Smooth muscle cell of the brain vasculature (primary cell): ENCODE results near the gene GC.
"Not testable (repeated sequence)": the region's sequence is repeated elsewhere in the genome, so short reads cannot be mapped to it uniquely, and the experiment has no call there.

Source experiments
- DNase-seq: peaks from one replicate; pipeline ENCODE4 v3.0.0-alpha.2; 2012; ENCODE audit warnings: low read depth, low spot score

Gene GC, protein sequence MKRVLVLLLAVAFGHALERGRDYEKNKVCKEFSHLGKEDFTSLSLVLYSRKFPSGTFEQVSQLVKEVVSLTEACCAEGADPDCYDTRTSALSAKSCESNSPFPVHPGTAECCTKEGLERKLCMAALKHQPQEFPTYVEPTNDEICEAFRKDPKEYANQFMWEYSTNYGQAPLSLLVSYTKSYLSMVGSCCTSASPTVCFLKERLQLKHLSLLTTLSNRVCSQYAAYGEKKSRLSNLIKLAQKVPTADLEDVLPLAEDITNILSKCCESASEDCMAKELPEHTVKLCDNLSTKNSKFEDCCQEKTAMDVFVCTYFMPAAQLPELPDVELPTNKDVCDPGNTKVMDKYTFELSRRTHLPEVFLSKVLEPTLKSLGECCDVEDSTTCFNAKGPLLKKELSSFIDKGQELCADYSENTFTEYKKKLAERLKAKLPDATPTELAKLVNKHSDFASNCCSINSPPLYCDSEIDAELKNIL

DNA sequence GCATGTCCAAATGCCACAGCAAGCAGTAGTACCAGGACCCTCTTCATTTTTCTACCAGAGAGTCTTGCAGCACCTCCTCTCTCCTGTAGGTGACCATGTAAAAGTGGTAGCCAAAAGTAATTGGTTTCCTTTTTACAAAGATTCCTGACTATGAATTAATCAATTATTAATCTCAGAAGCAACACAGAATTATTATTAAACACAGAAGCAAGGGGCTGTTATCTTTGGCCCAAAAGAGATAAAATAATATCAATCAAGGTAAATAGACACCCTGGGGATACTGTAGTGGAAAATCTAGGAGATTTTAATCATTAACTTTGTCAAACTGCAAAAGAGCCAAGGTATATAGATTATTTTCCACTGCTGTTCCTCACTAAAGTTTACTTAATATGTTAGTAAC is at the start of gene GC:
TSS of gene GC (minus strand) at position 108 of the 400 bp plus-strand sequence. CDS start at position 47, 61 bp downstream.
- DNase-seq = no peak

DNA sequence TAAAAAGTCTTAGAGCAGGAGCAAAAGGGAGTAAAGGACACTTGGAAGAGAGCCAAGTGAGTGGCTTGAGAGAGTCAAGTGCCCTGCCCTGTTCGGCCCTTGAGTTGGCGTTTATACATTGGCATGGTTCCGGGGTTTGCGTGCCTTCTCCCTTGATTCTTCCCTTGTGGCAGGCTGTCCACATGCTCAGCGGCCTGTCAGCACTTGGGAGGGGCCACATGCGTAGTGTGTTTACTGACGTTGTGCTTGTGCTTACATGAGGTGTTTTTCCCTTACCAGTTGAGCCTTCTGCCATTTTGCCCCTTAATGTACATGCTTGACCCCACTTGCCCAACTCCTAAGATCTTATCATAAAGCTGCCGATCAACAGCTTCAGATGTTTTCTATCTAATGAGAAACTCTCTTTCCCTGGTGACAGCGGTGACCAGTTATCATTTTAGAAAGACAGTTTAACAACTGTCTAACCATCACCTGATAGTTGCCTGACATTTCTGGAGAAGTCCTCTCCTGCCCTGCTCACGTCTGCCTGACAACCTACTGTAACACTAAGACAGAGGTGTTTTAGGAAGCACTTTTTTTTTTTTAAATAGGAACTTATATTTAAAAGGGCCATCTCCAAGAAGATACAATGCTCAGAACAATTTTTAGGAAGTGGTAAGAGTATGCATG is 49.5 kb upstream of the GC start:
- no peak for DNase-seq

DNA sequence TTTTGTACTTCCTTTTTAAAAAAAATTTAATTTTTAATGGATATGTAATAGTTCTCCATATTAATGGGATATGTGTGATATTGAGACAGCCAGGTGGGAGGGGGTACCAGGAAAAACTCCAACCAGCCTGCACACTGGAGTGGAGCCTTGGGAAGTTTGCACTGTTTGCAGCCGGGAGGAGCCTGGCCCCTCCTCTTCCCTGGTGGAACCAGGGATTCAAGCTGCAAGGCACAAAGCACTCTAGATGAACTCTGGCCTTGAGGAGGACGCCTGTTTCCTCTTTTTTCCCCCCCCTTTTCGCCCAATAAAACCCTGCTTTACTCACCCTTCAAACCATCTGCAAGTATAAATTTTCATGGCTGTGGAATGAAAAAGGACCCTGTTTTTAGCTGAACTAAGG is 48.2 kb upstream of the GC start:
- no peak for DNase-seq

DNA sequence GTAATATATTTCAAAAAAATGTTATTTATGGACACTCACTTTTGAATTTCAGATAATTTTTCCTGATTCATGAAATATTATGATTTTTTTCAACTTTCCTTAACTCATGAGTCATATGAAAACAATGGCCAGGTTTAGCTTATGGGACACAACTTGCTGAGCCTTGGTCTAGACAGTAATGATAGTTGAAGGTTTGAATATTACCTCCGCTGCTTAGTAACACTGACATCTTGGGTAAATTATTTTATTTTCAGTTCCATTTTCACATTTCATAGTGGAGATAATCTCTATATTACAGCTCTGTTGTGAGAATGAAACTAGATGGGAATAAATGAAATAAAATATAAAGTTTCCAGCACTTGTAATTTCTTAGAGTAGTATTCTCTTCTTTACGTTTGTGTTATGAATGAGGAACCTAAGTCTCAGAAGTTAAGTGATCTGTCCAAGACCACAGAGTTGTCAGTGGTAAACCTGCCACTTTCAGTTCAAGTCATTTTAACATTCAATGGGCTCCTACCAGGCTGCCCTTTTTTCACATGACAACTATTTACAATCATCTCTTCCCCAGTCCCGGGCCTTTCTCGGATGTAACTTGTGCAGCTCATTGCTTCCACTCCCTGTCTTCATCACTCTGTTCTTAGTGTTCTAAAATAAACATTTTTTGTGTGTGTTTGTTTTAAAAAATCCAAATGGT is 46.8 kb upstream of the GC start:
- DNase-seq = no peak

DNA sequence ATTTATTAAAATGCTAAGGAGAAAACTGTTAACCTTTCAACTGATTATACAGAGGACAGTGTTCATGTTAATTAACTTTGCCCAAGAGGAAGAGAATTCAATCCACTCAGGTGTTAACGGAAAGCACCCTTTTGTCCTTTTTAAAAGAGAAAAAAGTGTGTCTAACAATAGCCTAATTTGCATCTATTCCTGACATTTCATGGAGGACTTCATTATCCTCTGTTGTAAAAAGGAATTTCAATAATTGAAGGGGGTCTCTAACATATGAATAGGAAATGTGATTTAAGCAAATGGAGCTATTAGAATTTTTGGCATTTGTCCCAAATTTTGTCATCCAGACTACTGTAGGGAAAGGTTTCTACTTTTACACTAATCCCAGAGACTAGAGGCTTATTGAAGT is 44.6 kb upstream of the GC start:
- no peak for DNase-seq

DNA sequence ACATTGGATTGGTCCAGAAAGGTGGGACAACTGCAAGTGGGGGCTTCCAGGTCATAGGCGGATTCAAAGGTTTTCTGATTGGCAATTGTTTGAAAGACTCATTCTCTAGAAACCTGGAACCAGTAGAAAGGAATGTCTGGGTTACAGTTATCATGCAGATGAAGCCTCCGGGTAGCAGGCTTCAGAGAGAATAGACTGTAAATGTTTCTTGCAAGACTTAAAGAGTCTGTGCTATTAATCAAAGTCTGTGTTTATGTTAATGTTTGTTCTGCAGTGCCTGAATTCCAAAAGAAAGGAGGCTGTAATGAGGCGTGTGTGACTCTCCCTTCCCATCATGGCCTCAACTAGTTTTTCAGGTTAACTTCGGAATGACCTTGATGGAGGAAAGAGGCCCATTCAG is 43.9 kb upstream of the GC start:
- DNase-seq = no peak

DNA sequence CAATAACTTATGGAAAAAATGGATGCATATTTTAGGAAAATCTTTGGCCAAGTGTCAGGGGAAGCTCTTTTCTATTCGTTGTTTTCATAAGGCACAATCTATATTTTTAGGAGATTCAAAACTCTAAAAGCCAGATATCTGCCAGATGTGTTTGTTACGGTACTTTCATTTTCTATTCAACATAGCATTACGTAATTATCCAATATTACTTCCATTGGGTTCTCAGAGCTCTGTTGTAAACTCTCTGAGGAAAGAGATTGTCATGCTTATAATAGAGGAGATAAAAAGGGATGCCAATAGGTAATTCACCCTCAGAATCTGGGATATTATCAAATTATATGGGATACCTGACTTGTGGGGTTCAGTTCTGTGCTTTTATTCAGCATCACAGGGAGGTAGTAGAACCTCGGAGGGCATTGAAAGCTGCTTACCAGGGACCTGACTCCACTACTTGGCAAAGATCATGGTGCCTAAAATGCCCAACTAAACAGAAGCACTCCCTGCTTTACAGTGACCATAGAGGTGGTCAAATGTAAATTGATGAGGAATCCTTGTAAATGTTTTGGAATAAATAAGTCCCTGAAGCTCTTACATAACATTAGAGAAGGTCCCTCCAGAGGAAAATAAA is 32.9 kb upstream of the GC start:
- DNase-seq = no peak

DNA sequence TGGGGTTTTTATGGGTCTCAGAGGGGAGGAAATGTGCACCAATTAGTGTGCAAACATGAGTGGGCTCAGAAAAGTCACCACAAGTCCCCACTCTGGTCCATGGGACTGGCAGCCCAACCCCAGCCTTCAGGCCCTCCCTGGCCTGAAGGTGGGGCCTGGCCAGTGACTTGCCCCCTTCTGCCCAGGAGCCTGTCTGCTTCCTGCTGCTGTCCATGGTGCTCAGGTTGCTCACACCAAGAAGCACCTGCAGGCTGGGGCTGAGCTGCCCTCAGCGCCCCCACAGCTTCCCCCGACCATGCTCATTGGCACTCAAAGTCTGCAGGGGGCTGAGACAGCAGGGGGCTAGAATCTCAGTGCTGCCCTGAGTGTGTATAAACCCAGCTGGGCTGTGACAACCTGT is 30.6 kb upstream of the GC start:
- DNase-seq = no peak

DNA sequence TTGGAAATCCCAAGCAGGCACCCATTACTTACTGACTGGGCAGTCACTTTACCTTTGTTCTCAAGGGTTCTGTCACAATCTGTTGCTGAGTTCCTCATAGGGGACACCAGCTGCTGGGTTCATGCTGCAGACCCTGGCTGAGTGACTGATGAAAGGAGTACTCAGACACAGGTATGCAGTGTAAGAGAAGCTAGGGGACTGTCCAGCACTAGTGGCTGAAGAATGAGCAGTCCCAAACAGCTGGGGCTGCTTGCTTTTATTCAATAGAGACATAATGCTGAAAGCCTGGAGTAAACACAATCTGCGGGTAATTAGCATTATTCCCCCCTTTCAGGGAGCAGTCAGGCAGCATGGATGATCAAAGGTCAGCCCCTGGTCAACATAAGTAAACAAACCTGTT is 25.9 kb upstream of the GC start:
- not testable (repeated sequence) for DNase-seq

DNA sequence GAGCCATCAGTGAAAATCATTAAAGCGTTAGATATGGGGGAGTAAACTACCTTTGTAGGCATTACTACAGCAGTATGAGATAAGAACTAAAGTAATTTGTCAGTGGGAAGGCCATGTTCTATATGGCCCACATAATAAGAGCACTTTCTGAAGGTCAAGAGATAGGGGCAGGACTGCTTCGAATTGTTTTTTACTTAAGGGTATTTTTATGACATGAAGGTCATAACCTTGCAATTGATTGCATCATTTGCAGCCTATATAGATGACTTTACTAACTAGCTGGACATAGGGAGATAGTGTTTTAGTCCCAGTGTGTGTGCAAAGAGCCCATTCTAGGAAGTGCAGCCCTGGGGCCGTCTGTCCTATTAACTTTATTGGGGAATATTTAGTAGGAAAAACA is 23.6 kb upstream of the GC start:
- DNase-seq = no peak

DNA sequence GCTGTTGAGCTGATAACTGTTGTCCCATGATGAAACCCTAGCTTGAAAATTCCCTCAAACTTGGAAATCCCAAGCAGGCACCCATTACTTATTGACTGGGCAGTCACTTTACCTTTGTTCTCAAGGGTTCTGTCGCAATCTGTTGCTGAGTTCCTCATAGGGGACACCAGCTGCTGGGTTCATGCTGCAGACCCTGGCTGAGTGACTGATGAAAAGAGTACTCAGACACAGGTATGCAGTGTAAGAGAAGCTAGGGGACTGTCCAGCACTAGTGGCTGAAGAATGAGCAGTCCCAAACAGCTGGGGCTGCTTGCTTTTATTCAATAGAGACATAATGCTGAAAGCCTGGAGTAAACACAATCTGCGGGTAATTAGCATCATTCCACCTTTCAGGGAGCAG is 21.4 kb upstream of the GC start:
- not testable (repeated sequence) for DNase-seq

DNA sequence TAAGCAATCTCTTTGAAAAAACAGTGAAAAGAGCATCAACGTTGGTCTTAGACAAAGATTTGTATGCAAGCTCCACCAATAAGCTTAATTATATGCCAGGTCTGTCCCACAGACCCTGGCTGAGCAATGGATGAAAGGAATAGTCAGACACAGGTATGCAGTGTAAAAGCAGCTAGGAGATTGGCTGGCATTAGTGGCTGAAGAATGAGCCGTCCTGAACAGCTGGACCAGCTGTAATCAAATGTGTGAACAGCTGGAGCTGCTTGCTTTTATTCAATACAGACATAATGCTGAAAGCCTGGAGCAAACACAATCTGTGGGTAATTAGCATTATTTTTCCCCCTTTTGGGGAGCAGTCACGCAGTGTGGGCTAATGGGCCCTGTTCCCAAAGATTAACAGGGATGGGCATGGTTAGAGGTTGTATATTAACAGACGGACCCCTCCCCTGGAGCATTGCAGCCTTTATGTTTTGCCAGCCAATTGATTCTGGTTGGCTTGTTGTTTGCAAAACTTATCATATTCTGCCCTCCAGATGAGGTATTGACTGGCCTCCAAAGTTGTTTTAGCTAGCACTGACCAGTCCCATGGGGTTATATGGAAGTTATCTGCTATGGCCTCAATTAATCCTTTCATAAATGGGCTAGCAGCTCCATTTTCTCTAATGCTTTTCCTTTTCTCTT is 20.3 kb upstream of the GC start:
- DNase-seq = not testable (repeated sequence)

DNA sequence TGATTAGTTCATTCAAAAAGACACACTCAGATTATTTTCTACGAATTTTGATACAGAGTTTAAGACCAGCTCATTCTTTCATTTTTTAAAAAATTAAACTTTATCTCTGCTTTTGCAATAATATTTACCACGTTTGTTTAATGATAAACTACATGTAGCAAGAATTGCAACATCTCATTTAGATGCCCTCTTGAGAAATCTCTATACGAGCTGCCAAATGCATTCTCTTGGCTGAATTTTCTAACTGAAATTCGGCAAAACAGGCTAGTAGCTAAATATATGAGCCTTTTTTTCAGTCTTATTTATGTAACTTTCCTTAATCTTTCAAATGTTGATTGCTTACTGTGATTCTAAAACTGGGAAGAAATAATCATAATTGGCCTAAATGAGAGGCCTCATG is 2.1 kb upstream of the GC start:
- DNase-seq = no peak

DNA sequence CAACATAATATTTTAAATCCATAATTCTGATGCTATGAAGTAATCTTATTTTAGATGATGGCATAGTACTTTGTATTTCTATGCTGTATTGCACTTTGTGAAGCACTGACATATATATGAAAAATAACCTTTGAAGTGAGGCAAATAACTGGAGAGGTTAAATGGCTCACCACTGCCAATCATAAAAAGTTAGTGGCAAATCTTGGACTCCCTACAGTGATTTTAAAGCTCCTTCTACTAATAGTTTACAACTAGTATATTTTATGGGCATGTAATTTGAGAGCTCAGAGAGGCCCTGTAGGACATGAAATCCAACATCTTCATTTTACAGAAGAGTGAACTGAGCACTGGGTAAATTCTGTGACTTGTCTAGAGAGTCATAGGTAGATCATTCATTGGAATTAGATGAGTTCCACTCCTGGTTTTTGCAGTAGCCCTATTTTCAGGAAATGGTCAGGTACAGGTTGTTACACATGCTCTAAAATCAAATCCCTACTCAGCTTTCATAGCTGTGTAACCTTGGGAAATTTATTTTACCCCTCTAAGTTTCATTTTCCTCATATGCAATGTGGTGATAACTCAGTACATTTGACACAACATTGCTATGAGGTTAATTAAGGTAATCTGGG is 804 bp upstream of the GC start:
- no peak for DNase-seq

DNA sequence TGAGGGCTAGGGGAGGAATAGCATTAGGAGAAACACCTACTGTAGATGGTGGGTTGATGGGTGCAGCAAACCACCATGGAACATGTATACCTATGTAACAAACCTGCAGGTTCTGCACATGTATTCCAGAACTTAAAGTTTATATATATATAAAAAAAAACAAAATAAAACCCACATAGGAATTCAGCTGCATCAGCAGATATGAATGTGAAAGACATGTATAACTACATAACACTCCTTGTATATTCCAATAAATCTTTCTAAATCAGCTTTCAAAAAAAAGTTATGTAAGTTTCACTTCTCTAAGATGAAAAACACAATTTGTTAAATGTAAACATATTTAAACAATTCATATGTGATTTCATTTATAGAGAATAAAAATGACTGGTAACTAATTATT is 6.0 kb downstream of the GC start:
- DNase-seq = no peak

DNA sequence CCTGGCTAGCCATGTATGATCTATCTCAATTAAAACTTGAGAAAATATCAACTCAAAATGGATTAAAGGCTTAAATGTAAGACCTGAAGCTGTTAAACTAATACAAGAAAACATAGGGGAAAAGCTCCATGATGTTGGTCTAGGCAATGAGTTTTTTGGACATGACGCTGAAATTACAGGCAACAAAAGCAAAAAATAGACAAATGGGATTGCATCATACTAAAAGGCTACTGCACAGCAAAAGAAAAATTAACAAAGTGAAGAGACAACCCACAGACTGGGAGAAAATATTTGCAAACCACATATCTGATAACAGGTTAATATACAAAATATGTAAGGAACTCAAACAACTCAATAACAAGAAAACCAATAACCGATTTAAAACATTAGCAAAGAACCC is 8.4 kb downstream of the GC start:
- DNase-seq = no peak

DNA sequence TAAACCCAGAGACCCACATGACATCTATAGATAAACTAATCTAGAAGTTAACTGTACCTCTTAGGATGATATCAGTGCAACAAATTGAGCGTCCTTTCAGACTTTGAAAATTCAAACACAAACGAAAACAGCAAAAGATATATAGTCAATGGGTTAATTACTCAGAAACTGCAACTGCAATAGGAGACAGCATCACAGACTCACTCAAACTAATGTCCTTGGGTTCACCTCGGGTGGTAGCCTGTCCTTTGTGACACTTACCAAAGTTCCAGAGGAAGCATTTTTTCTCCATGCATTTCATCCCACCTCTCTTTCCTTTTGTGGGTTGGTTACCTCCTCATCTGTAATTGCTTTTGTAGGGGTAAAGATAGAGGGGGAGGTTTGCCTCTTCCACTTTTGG is 9.7 kb downstream of the GC start:
- DNase-seq = no peak

DNA sequence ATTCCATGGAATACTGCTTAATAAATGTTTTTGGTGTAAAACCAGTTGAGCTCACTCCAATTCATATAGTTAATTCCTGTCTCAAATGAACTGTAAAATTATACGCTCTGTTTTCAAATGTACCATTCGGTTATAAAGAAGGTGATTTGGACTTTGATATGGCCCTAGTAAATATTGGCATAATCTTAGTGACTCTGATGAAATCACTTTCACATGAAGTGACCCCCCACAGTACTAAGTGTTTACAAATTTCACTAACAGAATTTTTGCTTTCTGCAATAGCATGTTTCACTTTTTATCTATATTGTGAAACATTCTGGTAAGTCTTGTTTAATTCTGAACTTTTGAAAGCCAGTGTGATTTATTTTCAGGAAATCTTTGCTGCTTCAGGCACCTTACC is 10.9 kb downstream of the GC start:
- no peak for DNase-seq

DNA sequence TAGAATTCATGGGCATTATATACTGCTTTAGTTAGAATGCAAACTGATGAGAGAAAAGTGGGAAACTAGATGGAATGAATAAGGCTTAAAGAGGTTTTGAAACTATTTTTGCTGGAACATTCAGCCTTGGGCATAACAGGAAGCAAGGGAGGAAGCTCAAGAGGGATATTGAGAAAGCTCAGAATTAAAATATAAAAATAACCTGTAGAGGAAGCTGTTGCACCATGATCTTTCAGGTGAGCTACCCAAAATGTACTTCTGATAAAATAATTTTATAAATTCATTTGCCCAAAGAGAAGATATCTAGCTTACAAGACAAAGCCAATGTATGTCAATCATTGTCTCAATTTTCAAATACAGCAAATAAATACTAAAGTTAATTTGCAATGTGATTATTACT is 11.3 kb downstream of the GC start:
- DNase-seq = no peak

DNA sequence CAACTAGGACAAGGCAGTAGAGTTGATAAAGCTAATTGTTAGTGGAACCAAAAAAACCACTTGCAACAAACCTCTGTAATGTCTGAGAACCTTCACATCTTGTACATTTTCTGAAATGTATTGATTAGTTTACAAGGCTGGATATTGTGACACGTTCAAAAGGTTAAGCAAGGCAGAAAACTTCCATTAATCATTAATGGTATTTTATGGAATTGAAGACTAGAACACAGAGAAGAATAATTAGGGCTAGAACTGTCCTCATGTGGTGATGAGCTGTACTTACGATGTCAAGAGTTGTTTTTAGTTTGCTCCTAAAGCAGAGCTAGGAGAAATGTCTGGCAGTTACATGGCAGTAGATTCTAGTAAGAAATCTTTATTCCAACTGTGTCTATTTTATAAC is 12.3 kb downstream of the GC start:
- DNase-seq = no peak

DNA sequence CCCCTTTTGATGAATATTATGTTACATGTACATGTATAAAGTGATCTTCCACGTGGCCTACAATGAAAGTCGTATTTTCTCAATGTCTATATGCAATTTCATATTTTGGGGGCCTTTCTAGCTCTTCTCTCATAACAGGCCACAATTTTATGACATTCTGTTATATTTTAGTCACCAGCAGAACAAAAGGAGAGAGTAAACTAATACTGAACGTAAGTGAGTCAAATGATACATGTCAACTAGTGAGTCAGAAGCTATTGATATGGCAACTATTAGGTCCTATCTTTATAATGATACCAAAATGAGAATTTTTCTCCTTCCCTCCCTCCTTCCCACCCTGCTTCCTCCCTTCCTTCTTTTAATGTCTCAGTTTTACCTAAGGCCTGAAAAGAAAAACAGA is 14.4 kb downstream of the GC start:
- DNase-seq = no peak
